Measurements from ENCODE around the gene ZNF579.

GRCh38 chr19:55546822-55547614 lies 33.6 kb downstream of the ZNF579 start:
- TF ChIP-seq EZH2 (IDR thresholded peaks at IDR 0.05; ENCODE audit: low read length) (no peak), CTCF (optimal IDR thresholded peaks at IDR 0.05 in 1 of 3, IDR thresholded peaks at IDR 0.05 in 1 of 3, conservative IDR thresholded peaks at IDR 0.05 in 1 of 3; ENCODE audit: extremely low read depth in 1 of 3, insufficient read depth in 2 of 3, low read length in 3 of 3) (no peak)
